ENCODE results near the gene MLLT10.

DNA sequence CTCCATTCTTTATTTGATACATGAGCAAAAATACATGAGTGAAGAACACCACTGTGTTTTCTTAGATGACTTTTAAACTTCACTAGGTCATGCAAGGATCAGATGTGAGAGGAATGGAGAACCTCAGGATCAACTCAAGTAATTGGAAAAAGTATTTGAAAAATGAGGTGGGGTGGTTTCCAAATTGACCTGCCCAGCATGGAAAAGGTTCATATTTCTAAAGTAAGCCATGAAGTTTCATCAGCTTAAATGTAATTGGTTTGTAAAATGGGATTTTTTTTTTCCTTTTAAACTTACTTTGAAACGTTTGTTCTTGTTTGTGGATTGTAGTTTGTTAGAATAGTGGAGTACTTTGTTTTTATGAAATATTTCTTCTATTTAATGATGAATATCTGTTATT, 134.8 kb downstream of the MLLT10 start:
- TF ChIP-seq SIN3A (IDR thresholded peaks at IDR 0.05; ENCODE audit: borderline replicate concordance, insufficient read depth, low read length) (no peak), POLR2AphosphoS5 (IDR thresholded peaks at IDR 0.05; ENCODE audit: low read depth, low read length) (no peak), TAF1 (IDR thresholded peaks at IDR 0.05; ENCODE audit: borderline replicate concordance, insufficient read depth, low read length) (no peak), FOXP2 (optimal IDR thresholded peaks at IDR 0.05; ENCODE audit: borderline replicate concordance, extremely low read depth, extremely low read length, insufficient read depth) (no peak)
- TF ChIP-seq, protein P1, sequence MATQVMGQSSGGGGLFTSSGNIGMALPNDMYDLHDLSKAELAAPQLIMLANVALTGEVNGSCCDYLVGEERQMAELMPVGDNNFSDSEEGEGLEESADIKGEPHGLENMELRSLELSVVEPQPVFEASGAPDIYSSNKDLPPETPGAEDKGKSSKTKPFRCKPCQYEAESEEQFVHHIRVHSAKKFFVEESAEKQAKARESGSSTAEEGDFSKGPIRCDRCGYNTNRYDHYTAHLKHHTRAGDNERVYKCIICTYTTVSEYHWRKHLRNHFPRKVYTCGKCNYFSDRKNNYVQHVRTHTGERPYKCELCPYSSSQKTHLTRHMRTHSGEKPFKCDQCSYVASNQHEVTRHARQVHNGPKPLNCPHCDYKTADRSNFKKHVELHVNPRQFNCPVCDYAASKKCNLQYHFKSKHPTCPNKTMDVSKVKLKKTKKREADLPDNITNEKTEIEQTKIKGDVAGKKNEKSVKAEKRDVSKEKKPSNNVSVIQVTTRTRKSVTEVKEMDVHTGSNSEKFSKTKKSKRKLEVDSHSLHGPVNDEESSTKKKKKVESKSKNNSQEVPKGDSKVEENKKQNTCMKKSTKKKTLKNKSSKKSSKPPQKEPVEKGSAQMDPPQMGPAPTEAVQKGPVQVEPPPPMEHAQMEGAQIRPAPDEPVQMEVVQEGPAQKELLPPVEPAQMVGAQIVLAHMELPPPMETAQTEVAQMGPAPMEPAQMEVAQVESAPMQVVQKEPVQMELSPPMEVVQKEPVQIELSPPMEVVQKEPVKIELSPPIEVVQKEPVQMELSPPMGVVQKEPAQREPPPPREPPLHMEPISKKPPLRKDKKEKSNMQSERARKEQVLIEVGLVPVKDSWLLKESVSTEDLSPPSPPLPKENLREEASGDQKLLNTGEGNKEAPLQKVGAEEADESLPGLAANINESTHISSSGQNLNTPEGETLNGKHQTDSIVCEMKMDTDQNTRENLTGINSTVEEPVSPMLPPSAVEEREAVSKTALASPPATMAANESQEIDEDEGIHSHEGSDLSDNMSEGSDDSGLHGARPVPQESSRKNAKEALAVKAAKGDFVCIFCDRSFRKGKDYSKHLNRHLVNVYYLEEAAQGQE (IDR thresholded peaks at IDR 0.05; ENCODE audit: insufficient read depth in 1 of 2, low read depth in 2 of 2, low read length in 2 of 2) = no peak
